ENCODE results near the gene COPS3.

DNA sequence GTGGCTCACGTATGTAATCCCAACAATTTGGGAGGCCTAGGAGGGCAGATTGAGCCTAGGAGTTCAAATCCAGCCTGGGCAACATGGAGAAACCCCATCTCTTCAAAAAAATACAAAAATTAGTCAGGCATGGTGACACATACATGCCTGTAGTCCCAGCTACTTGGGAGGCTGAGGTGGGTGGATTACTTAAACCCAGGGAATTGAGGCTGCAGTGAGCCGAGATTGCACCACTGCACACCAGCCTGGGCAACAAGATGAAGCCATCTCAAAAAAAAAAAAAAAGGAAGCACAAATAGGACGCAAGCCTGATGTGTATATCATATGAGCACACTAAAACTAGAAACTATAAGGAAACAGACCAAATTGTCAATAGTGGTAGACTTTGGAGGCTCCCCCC, 27.0 kb downstream of the COPS3 start:
- TF ChIP-seq TSHZ2 (CRISPR knock-in tag; IDR thresholded peaks at IDR 0.05): no peak
- TF ChIP-seq ARNTL (CRISPR knock-in tag; IDR thresholded peaks at IDR 0.05; ENCODE audit: borderline replicate concordance, low read depth): no peak
- no peak for TF ChIP-seq PATZ1 (CRISPR knock-in tag; IDR thresholded peaks at IDR 0.05; ENCODE audit: borderline replicate concordance)
- no peak for TF ChIP-seq ZFP3 (CRISPR knock-in tag; IDR thresholded peaks at IDR 0.05)
- no peak for TF ChIP-seq SNAI2 (CRISPR knock-in tag; IDR thresholded peaks at IDR 0.05)
- no peak for TF ChIP-seq CSRNP3 (CRISPR knock-in tag; IDR thresholded peaks at IDR 0.05)
- TF ChIP-seq ZNF565 (CRISPR knock-in tag; conservative IDR thresholded peaks at IDR 0.05; ENCODE audit: low read depth): no peak
- no peak for TF ChIP-seq CSDC2 (CRISPR knock-in tag; IDR thresholded peaks at IDR 0.05)
- TF ChIP-seq TCF4 (CRISPR knock-in tag; IDR thresholded peaks at IDR 0.05; ENCODE audit: borderline replicate concordance): no peak
- TF ChIP-seq ISL1 (CRISPR knock-in tag; IDR thresholded peaks at IDR 0.05): no peak
